Endothelial cell of umbilical vein (primary cell): ENCODE data around the gene CABLES1.

Source experiments
- CTCF ChIP-seq, 2 donors: IDR thresholded peaks; 1 replicate in 1 of 2; 2 replicates in 1 of 2; pipeline ENCODE4 v1.5.1; 2011; ENCODE audit warnings: low read length in 2 of 2, mild to moderate bottlenecking in 2 of 2, moderate library complexity in 2 of 2, control low read depth in 1 of 2, inconsistent platforms in 1 of 2, low read depth in 1 of 2; ENCODE audit not compliant: insufficient read depth in 1 of 2; ENCODE audit errors: extremely low read depth in 1 of 2
- EZH2 ChIP-seq: IDR thresholded peaks from 2 replicates; pipeline ENCODE4 v1.6.1; 2012; ENCODE audit warnings: borderline replicate concordance, low read depth, mild to moderate bottlenecking, moderate library complexity, low read length, inconsistent platforms; ENCODE audit not compliant: severe bottlenecking
- JUN ChIP-seq: IDR thresholded peaks from 2 replicates; pipeline ENCODE4 v1.6.1; 2011; ENCODE audit warnings: borderline replicate concordance, low read depth; ENCODE audit not compliant: insufficient read length, insufficient read depth
- MAX ChIP-seq: IDR thresholded peaks from 2 replicates; pipeline ENCODE4 v1.6.1; 2011; ENCODE audit not compliant: insufficient read depth, insufficient read length
- MYC ChIP-seq: IDR thresholded peaks from one replicate; pipeline ENCODE4 v1.6.1; 2011; ENCODE audit warnings: mild to moderate bottlenecking, low read depth, low read length
- POLR2A ChIP-seq: IDR thresholded peaks from 2 replicates; pipeline ENCODE4 v1.6.1; 2012; ENCODE audit warnings: low read depth, mild to moderate bottlenecking, control low read depth, low read length
- POLR2AphosphoS5 ChIP-seq: IDR thresholded peaks from 2 replicates; pipeline ENCODE4 v1.6.1; 2012; ENCODE audit warnings: low read depth, mild to moderate bottlenecking, control low read depth, low read length, moderate library complexity; ENCODE audit not compliant: insufficient read depth

- TF ChIP-seq POLR2A (no peak), JUN (no peak), CTCF (IDR thresholded peaks at IDR 0.05; ENCODE audit: extremely low read depth in 1 of 2, insufficient read depth in 1 of 2, low read depth in 1 of 2, low read length in 2 of 2) (no peak), POLR2AphosphoS5 (no peak), EZH2 (no peak), MYC (no peak), MAX (no peak)
Observed at GRCh38 chr18:23176701-23177432, 41.6 kb downstream of the CABLES1 start.
